GM12872 (cell line): Measurements from ENCODE around the gene ADORA2A.

Experiments
- CTCF ChIP-seq: IDR thresholded peaks from 3 replicates; pipeline ENCODE4 v1.5.1; 2011; ENCODE audit warnings: low read depth, mild to moderate bottlenecking, low read length, moderate library complexity; ENCODE audit not compliant: insufficient read depth

The ADORA2A gene

GRCh38 chr22:24427500-24428164, at the start of gene ADORA2A:
ADORA2A (plus strand) TSS chr22:24427599; CDS start chr22:24433405, 5,806 bp downstream.
- no peak for TF ChIP-seq CTCF

GRCh38 chr22:24379536-24379935, 47.9 kb upstream of the ADORA2A start:
- TF ChIP-seq CTCF = no peak

- no peak for TF ChIP-seq CTCF
These were observed 47.0 kb upstream of the ADORA2A start for GRCh38 chr22:24380220-24380904.

GRCh38 chr22:24380905-24381230, 46.5 kb upstream of the ADORA2A start:
- no peak for TF ChIP-seq CTCF

- no peak for TF ChIP-seq CTCF
These were observed 44.3 kb upstream of the ADORA2A start for GRCh38 chr22:24383061-24383460.

- TF ChIP-seq CTCF = no peak
These were observed 43.3 kb upstream of the ADORA2A start for GRCh38 chr22:24384131-24384530.

- TF ChIP-seq CTCF = no peak
These were observed 40.4 kb upstream of the ADORA2A start for GRCh38 chr22:24386937-24387471.
